GM18867 (cell line): ENCODE measurements around the gene AHI1.
"Not testable (repeated sequence)": the region's sequence is repeated elsewhere in the genome, so short reads cannot be mapped to it uniquely, and the experiment has no call there.

Experiments used
- ATAC-seq: cut with Tn5 transposase; IDR thresholded peaks from one replicate; pipeline ENCODE4 v1.9.1; 2021; ENCODE audit warnings: mild to moderate bottlenecking, moderate library complexity; ENCODE audit not compliant: unreplicated experiment

AHI1 gene

GRCh38 chr6:135339920-135340319, 157.6 kb downstream of the AHI1 start:
- ATAC-seq: not testable (repeated sequence)

DNA sequence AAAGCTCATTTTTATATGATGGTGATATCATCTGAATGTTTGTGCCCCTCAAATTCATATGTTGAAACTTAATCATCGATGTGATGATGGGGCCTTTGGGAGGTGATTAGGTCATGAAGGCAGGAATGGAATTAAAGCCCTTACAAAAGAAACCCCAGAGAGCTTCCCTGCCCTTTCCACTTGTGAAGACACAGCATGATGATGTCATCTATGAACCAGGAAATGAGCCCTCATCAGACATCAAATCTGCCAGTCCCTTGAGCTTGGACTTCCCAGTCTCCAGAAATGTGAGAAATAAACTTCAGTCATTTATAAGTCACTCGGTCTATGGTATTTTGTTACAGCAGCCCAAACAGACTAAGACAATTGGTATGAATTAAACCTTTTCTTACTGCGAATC, 163.4 kb downstream of the AHI1 start:
- ATAC-seq: no peak

DNA sequence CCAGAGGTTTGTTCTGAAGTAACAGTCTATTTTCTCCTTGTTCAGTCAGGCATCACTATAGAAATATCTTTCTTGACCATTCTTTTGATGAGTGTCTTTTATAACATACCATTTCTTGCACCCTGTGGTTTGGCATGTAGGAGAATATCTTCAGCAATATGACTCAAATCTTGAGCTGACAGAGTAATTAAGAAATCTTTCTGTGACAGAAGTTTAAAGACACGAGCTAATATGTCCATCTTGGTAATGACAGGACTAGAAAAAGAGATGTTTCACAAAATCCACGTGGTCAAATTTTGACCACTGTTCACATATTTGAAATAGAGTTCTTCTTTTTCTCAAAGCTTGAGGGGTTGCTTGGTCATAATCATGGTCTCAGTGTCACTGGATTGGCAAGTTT, 166.5 kb downstream of the AHI1 start:
- peak; percentile 36 for ATAC-seq

- ATAC-seq: peak; percentile 97
Measured at GRCh38 chr6:135329851-135330803, 167.4 kb downstream of the AHI1 start.

DNA sequence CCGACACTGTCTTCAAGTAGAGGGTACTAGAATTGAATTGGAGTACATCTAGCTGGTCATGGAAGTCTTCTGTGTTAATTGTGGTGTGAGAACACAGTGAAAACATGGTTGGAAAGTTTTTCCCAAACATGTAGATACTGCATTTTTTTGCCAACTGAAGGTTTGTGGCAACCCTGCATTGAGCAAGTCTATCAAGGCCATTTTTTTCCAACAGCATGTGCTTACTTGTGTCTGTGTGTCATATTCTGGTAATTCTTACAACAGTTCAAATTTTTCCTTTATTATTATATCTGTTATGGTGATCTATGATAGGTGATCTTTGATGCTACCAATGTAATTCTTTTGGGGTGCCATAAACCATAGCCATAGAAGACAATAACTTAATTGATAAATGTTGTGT, 169.4 kb downstream of the AHI1 start:
- ATAC-seq: no peak

- ATAC-seq: no peak
Measured at GRCh38 chr6:135325624-135326424, 171.7 kb downstream of the AHI1 start.

DNA sequence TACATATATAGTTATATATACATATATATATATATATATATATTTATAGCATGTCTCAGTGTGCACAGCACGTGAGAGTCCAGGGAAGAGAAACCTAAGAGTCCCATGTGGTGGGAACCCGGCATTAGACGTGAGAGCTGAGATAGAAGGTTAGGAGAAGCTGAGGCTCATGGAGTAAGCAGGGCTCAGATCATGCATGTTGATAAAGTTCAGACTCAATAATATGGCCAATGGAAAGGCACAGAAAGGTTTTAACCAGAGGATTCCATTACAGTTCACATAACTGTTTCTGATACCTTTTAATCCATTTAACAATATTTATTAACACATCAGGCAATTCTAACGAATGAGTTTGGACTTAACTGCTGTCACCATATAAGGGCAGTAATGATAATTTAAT, 173.0 kb downstream of the AHI1 start:
- ATAC-seq: no peak

DNA sequence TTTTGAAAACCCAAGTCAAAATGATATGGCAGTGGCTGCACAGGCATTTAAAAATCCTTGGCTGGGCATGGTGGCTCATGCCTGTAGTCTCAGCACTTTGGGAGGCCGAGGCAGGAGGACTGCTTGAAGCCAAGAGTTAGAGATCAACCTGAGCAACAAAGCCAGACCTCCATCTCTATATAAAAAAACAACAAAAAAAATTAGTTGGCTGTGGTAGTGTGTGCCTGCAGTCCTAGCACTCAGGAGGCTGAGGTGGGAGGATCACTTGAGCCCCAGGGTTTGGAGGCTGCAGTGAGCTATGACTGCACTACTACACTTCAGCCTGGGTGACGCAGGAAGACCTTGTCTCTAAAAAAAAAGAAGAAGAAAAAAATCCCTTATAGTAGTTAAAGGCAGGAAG, 173.6 kb downstream of the AHI1 start:
- no peak for ATAC-seq

- peak; percentile 94 for ATAC-seq
Measured at GRCh38 chr6:135323202-135323668, 174.3 kb downstream of the AHI1 start.

GRCh38 chr6:135322427-135323201, 174.9 kb downstream of the AHI1 start:
- ATAC-seq: peak; percentile 87

DNA sequence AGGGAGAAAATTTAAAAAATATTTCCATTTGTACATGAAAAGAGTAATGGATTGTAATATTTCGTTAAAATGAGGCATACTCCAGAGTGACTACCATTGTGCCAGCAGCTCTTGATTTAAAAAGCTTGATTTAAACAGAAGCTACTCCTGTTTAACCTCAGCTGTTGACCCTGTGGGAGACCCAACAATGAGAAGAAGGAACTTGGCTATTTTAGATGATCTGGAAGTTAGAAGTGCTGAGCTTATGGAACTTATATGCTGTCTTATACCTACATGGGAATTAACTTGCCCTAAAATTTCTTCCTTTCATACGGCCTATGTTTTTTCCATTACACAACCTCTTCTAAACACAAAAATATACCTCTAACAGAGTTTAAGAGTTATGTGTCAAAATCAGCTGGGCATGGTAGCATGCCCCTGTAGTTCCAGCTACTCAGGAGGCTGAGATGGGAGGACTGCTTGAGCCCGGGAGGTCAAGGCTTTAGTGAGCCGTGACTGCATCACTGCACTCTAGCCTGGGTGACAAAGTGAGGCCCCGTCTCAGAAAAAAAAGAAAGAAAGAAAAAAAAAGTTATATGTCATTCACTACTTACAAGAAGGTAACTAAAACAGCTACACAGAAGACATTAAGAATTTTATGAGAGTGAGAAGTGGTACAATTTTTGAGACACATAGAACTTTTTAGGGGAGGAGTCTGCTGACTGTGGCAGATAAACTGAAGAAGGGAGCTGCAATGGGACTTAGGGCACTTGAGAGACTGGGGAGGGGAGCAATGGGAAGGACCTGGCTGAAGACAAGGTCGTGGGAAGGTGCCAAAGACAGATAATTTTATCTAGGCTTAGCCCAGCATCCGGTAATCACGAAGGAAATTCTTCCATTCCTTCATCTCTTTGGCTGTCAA, 176.6 kb downstream of the AHI1 start:
- ATAC-seq: no peak

- no peak for ATAC-seq
Measured at GRCh38 chr6:135319819-135320218, 177.7 kb downstream of the AHI1 start.

- no peak for ATAC-seq
Measured at GRCh38 chr6:135318738-135319469, 178.6 kb downstream of the AHI1 start.

- ATAC-seq: no peak
Measured at GRCh38 chr6:135314543-135314942, 183.0 kb downstream of the AHI1 start.

GRCh38 chr6:135311446-135312200, 185.9 kb downstream of the AHI1 start:
- no peak for ATAC-seq

DNA sequence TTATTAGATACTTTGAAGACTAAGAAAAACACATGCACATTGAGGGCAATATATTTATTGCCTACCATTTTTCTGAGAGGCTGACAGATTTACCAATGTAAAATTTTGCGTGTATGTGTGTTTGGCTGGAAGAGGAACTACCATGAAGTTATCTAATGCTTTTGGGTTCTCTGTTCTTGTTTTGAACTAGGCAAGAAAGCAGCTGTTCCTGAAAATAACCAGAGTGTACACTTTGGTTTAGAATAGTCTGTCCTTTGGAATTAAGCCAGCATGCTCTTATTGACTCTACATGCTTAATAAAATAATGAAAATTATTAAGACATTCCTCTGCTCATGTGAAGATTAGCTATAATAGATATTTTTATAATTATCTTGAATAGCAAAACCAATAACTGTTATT, 187.2 kb downstream of the AHI1 start:
- ATAC-seq: no peak

GRCh38 chr6:135306740-135307420, 190.7 kb downstream of the AHI1 start:
- no peak for ATAC-seq

- no peak for ATAC-seq
Measured at GRCh38 chr6:135306166-135306565, 191.4 kb downstream of the AHI1 start.
